Measurements from ENCODE around the gene STARD3. TPM values are rescaled to one million over a fixed set of nuclear protein-coding genes. Genes with fewer than 3 reads are reported as not detected.

The STARD3 gene
- total and polyA plus RNA-seq, 2 donors (not counting 3 experiments of a cell fraction or from before 2014, with no cell fraction given), result 51.0 to 75.7 TPM

DNA sequence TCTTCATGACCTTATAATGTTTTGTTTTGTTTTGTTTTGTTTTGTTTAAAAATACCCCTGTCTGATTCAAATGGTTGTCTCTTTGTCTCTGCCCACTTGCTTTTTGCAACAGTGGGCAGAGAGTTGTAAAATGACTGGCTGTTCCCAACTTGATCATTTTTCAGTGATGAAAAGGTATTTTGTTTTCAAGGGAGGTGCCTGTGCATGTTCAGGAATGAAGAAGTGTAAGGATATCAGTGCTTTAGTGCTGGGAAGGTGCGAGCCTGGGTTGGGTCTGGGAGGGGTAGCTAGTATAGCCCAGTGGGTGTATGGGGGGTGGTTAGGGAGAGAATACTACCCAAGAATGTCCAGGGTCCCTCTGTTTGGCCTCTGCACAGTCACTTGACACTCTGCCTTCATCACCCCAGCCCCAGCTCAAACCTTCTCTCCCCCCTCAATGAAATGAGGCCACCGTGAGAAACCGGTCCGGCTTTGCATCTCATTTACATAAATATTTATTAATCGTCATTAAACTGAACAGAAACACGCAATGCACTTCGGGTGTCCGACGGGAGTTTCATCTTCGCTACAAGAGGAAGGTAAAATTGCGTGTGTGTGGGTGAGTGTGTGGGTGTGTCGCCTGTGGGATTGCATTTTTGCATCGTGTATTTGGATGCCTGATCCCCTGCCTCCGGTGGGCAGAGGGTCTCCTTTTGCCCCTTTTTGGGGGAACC is 33.5 kb upstream of the STARD3 start:
- Histone ChIP-seq H3K4me3 (replicated peaks in 1 of 3; ENCODE audit: insufficient read depth in 1 of 3, low read depth in 1 of 3, low read length in 3 of 3) (no peak overlapping the region), H3K9me3 (replicated peaks; ENCODE audit: control insufficient read depth, insufficient read depth, low read length) (no peaks in the 10 kb centered on the region), H3K9ac (replicated peaks; ENCODE audit: extremely low read depth, insufficient read depth, low read length) (no peak overlapping the region), H3K4me1 (ENCODE audit: control insufficient read depth, extremely low read depth, insufficient read depth, low read length) (no peaks in the 10 kb centered on the region), H2AFZ (ENCODE audit: low read depth, low read length) (no peak overlapping the region), H3K9me1 (replicated peaks; ENCODE audit: control insufficient read depth, extremely low read depth, insufficient read depth, low read length) (no peaks in the 10 kb centered on the region), H4K20me1 (replicated peaks; ENCODE audit: control insufficient read depth, extremely low read depth, insufficient read depth, low read length) (no peaks in the 10 kb centered on the region), H3K27me3 (ENCODE audit: control insufficient read depth in 2 of 2, insufficient read depth in 2 of 2, low read length in 2 of 2) (peaks cover 80 to 98% of the 10 kb centered on the region in 2 experiments), H3K79me2 (ENCODE audit: control insufficient read depth, insufficient read depth, low read length) (no peaks in the 10 kb centered on the region), H3K4me2 (ENCODE audit: insufficient read depth, low read length) (no peak overlapping the region), H3K36me3 (ENCODE audit: control insufficient read depth in 2 of 2, extremely low read depth in 1 of 2, insufficient read depth in 2 of 2, low read length in 2 of 2) (no peaks in the 10 kb centered on the region), H3K27ac (ENCODE audit: insufficient read depth, low read depth, low read length) (no peak overlapping the region)
- ChIA-PET CTCF (interaction anchor here (1.5 to 3.0 kb wide), 2 partner anchors 18 kb away, joined by 6 to 27 read pairs; no protein-coding TSS in a partner anchor), POLR2A (no interaction called here)
- BruUV-seq (replicated peaks), result no TSS peak
- intact Hi-C loops (cut with micrococcal nuclease) (no loop called here), dilution Hi-C loops (cut with MboI; ENCODE audit: extremely low pct_ligation_motif_present, low sequenced_read_pairs) (no loop called here)
- FAIRE-seq (no peak), DNase-seq (ENCODE audit: low read depth, low spot score) (no peak)
- TF ChIP-seq, protein P1, sequence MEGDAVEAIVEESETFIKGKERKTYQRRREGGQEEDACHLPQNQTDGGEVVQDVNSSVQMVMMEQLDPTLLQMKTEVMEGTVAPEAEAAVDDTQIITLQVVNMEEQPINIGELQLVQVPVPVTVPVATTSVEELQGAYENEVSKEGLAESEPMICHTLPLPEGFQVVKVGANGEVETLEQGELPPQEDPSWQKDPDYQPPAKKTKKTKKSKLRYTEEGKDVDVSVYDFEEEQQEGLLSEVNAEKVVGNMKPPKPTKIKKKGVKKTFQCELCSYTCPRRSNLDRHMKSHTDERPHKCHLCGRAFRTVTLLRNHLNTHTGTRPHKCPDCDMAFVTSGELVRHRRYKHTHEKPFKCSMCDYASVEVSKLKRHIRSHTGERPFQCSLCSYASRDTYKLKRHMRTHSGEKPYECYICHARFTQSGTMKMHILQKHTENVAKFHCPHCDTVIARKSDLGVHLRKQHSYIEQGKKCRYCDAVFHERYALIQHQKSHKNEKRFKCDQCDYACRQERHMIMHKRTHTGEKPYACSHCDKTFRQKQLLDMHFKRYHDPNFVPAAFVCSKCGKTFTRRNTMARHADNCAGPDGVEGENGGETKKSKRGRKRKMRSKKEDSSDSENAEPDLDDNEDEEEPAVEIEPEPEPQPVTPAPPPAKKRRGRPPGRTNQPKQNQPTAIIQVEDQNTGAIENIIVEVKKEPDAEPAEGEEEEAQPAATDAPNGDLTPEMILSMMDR (IDR thresholded peaks at IDR 0.05; ENCODE audit: extremely low read depth in 1 of 2, insufficient read depth in 1 of 2, low read depth in 1 of 2, low read length in 2 of 2), result no peak
- no peak for TF ChIP-seq JUN (IDR thresholded peaks at IDR 0.05; ENCODE audit: borderline replicate concordance, insufficient read depth, insufficient read length, low read depth)
- no peak for TF ChIP-seq POLR2AphosphoS5 (IDR thresholded peaks at IDR 0.05; ENCODE audit: insufficient read depth, low read depth, low read length)
- TF ChIP-seq POLR2A (IDR thresholded peaks at IDR 0.05; ENCODE audit: low read depth, low read length), result no peak
- TF ChIP-seq, protein P2, sequence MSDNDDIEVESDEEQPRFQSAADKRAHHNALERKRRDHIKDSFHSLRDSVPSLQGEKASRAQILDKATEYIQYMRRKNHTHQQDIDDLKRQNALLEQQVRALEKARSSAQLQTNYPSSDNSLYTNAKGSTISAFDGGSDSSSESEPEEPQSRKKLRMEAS (IDR thresholded peaks at IDR 0.05; ENCODE audit: insufficient read depth, insufficient read length), result no peak
- TF ChIP-seq GATA2 (IDR thresholded peaks at IDR 0.05; ENCODE audit: insufficient read depth, insufficient read length, low read depth, low read length), result no peak
- no peak for TF ChIP-seq MYC (IDR thresholded peaks at IDR 0.05; ENCODE audit: low read depth, low read length)
- TF ChIP-seq FOS (IDR thresholded peaks at IDR 0.05; ENCODE audit: borderline replicate concordance, insufficient read depth, low read length), result no peak

Data from endothelial cell of umbilical vein (primary cell).